HG02678 (cell line): ENCODE results near the gene RBMY1D.
"Not testable (repeated sequence)": the region's sequence is repeated elsewhere in the genome, so short reads cannot be mapped to it uniquely, and the experiment has no call there.

Experiments used
- ATAC-seq: cut with Tn5 transposase; IDR thresholded peaks from one replicate; pipeline ENCODE4 v1.9.1; 2021; ENCODE audit warnings: mild to moderate bottlenecking, moderate library complexity; ENCODE audit not compliant: unreplicated experiment

RBMY1D gene

DNA sequence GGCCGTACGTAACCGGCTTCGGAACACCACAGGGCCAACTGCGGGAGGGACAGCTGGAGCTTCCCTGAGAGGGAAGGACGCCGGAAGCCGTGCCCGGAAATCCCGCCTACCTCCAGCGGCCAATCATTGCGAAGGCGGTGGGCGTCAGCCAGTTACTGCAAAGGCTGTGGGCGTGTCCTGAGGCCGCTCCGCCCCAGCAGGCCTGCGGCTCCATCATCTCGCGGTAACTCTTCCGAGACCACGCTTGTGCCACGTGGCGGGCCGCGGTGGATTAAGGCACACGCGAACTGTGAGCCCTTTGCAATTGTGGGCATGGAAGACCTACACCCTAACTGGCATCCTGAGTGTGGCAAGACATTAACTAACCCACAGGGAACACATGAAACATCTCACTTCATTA is at the start of gene RBMY1D:
RBMY1D (minus strand) TSS at position 101 of the 400 bp plus-strand sequence. CDS start 2,013 bp downstream, outside the sequence.
- ATAC-seq = not testable (repeated sequence)

DNA sequence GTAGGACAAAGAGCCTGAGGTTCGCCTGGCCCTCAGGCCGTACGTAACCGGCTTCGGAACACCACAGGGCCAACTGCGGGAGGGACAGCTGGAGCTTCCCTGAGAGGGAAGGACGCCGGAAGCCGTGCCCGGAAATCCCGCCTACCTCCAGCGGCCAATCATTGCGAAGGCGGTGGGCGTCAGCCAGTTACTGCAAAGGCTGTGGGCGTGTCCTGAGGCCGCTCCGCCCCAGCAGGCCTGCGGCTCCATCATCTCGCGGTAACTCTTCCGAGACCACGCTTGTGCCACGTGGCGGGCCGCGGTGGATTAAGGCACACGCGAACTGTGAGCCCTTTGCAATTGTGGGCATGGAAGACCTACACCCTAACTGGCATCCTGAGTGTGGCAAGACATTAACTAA is 23.6 kb upstream of the RBMY1D start, which contains the start of gene RBMY1E:
RBMY1E (minus strand) TSS at position 101 of the 400 bp plus-strand sequence. CDS start 1,978 bp downstream, outside the sequence.
- ATAC-seq = not testable (repeated sequence)

DNA sequence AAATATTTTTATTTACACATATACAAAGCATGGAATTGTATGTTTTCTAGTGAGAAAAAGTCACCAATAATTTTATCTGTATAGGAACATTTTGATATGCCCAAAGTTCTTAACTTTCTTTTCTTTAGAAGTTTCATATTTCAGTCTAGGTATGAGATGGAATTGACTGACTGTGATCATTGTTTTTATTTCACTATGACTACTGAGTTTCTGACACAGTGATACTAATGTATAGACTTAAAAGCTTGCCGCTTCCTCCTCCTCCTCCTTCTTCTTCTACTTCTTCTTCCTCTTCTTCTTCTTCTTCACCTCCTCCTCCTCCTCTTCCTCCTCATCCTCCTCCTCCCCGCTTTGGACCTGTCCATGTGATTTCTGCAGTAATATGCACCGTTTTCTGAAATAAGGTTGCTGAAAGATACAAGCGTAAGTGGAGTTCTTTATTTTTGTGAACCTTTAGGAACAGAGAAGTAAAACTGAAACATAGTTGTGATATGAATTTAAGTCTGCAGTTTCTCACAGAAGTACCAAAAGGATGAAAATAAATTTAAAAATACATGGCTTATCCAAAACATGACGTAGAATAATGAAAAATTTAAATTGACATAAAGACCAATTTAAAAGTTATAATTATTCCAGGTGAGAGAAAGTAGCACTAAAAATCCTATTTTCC is 24.8 kb downstream of the RBMY1D start:
- ATAC-seq = peak; percentile 93

DNA sequence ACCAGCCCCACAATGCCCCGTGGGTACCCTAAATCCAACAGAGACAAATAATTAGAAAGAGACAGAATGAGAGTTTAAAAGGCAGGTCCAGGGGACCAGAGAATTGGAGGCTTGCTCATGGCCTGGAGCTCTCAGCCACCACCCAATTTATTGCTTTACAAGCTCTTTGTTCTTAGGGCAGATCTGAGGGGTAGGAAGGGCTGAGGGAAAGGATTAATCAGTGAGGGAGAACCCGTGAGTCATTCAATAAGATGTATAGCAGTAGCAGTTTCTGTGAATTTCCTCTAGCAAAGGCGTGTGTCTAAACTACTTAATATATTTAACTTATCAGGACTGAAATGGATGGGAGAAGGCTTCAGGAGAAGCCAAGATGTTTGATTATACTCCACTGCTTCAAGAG is 48.8 kb downstream of the RBMY1D start:
- no peak for ATAC-seq

DNA sequence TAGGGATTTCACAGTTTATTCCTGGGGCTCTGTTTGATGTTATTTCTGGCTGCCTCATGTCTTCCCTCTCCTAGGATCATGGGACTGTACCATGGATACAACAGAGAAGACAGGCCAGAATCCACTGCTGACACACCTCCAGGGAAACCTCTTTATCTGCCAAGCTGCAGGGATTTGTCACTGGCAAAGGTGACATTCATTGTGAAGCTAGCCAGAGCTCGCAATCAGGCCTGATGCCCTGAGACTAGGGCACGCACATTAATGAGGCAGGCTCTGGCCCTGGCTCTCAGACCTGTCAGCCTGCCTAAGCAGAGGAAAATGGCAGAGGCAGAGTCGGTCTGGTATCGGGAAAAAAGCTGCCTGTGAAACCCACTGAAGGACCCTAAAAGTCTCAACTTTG is 52.2 kb downstream of the RBMY1D start:
- ATAC-seq = no peak

DNA sequence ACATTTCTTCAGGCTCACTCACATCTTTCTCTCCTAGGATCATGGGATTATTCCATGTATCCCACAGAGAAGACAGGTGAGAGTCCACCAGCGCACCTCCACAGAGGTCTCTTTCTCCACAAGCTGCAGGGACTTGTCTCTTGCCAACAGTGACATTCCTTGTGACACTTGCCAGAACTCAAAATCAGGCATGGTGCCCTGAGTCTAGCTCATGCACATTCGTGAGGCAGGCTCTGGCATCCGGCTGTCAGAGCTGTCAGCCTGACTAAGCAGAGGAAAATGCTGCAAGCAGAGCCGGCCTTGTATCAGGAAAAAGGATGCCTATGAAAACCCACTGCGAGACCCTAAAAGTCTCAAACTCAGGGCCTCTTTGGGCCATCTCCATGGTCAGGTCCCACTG is 54.8 kb downstream of the RBMY1D start:
- no peak for ATAC-seq

DNA sequence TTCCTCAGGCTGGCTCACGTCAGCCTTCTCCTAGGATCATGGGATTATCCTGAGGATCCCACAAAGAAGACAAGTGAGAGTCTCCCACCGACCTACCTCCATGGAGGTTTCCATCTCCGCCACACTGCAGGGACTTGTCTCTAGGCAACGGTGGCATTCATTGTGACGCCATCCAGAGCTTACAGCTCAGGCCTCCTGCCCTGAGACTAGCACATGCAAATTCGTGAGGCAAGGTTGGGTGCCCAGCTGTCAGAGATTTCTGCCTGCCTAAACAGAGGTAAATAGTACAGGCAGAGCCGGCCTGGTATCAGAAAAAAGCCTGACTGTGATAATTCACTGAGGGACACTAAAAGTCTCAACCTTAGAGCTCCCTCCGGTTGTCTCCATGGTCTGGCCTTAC is 58.0 kb downstream of the RBMY1D start:
- no peak for ATAC-seq

DNA sequence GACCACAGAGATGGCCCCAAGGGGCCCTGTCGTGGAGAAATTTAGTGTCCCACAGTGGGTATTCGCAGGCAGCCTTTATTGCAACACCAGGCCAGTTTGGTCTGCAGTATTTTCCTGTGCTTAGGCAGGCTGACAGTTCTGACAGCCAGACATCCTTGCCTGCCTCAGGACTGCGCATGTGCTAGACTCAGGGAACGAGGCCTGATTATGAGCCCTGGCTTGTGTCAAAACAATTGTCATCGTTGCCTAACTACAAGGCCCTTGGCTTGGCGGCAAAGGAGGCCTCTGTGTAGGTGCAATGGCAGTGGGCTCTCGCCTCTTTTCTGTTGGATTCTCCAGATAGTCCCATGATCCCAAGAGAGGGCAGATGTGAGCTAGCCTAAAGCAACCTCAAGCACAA is 59.3 kb downstream of the RBMY1D start:
- ATAC-seq = no peak
